K562 (cell line): ENCODE data around the gene SPATA21. TPM values are rescaled to one million over a fixed set of nuclear protein-coding genes. Genes with fewer than 3 reads are reported as not detected.

ENCODE experiments used
- ATAC-seq: fragments of 200-7000 bp; cut with Tn5 transposase; 3 replicates; pipeline ENCODE4 v1.9.1; 2020; ENCODE audit warnings: moderate library complexity
- BruUV-seq: library from RNA; stranded (reverse); fragments of 400-500 nt; replicated peaks from 2 replicates; lab custom pipeline; 2021; lab: Mats Ljungman, UMichigan
- CTCF ChIA-PET: fragments of 300-600 bp; formaldehyde crosslinking; extraction: SDS; loops from one replicate; lab custom pipeline; 2021; ENCODE audit warnings: low intra/inter-chr PET ratio; lab: Yijun Ruan, JAX
- POLR2A ChIA-PET: fragments of 300-600, 350-650 bp; sonication (Branson Sonifier 250); formaldehyde crosslinking; extraction: SDS; loops from one replicate; lab custom pipeline; 2021; ENCODE audit warnings: antibody characterized with exemption, inconsistent platforms; lab: Yijun Ruan, JAX
- DNase-seq, 4 experiments: peaks; one replicate each; pipeline versions ENCODE4 v3.0.0 to v3.0.0-alpha.2; 2011 to 2018; ENCODE audit warnings: low spot score in 3 of 4, mixed read lengths in 3 of 4; ENCODE audit errors: extremely low read depth in 1 of 4
- FAIRE-seq: peaks from 2 replicates; lab custom pipeline; 2011; peaks lifted over from hg19 to GRCh38; lab: Jason Lieb, UNC
- H2AFZ ChIP-seq: 2 replicates; pipeline ENCODE4 v1.6.0; 2011; ENCODE audit warnings: low read depth, low read length, control low read depth, inconsistent platforms
- H3K27ac ChIP-seq: fragments of 200-600 bp; 3 replicates; pipeline ENCODE4 v1.8.0; 2011; ENCODE audit warnings: low read depth, mild to moderate bottlenecking, control low read depth, inconsistent platforms, low read length, moderate library complexity, mixed read lengths; ENCODE audit errors: extremely low read depth
- H3K27me3 ChIP-seq, 2 experiments: fragments of 300-600 bp in 1 of 2; 2 replicates in 1 of 2; 3 replicates in 1 of 2; pipeline versions ENCODE4 v1.6.0 to v1.8.0; 2011; ENCODE audit warnings: inconsistent platforms in 2 of 2, low read length in 2 of 2, mild to moderate bottlenecking in 1 of 2, mixed read lengths in 1 of 2, moderate library complexity in 1 of 2; ENCODE audit not compliant: control insufficient read depth in 2 of 2, insufficient read depth in 2 of 2
- H3K36me3 ChIP-seq: fragments of 300-600 bp; 3 replicates; pipeline ENCODE4 v1.8.0; 2011; ENCODE audit warnings: mild to moderate bottlenecking, low read length, inconsistent platforms; ENCODE audit not compliant: control insufficient read depth, insufficient read depth
- H3K4me1 ChIP-seq, 2 experiments: fragments of 200-600 bp in 1 of 2; replicated peaks in 1 of 2; 2 replicates in 1 of 2; 3 replicates in 1 of 2; pipeline versions ENCODE4 v1.5.1 to v1.8.0; 2011; ENCODE audit warnings: inconsistent platforms in 2 of 2, low read length in 2 of 2, mild to moderate bottlenecking in 1 of 2, mixed read lengths in 1 of 2, moderate library complexity in 1 of 2; ENCODE audit not compliant: control insufficient read depth in 2 of 2, insufficient read depth in 2 of 2
- H3K4me2 ChIP-seq: 2 replicates; pipeline ENCODE4 v1.6.1; 2011; ENCODE audit warnings: low read length, control low read depth, inconsistent platforms, mixed read lengths; ENCODE audit not compliant: insufficient read depth
- H3K4me3 ChIP-seq: fragments of 200-600 bp; sonication (generic), shearing (Covaris generic); 2 replicates; pipeline ENCODE4 v1.5.1; 2016; ENCODE audit warnings: control low read depth, inconsistent platforms
- H3K79me2 ChIP-seq: fragments of 200-600 bp; 3 replicates; pipeline ENCODE4 v1.8.0; 2011; ENCODE audit warnings: low read length, inconsistent platforms; ENCODE audit not compliant: control insufficient read depth, insufficient read depth
- H3K9ac ChIP-seq, 2 experiments: 2 replicates each; pipeline versions ENCODE4 v1.6.0 to v1.6.1; 2011; ENCODE audit warnings: low read depth in 2 of 2, low read length in 2 of 2, control low read depth in 1 of 2, inconsistent platforms in 1 of 2, mild to moderate bottlenecking in 1 of 2, mixed read lengths in 1 of 2; ENCODE audit not compliant: insufficient read depth in 1 of 2
- H3K9me1 ChIP-seq: one replicate; pipeline ENCODE4 v1.6.0; 2011; ENCODE audit warnings: inconsistent platforms, mild to moderate bottlenecking, low read length, moderate library complexity; ENCODE audit not compliant: control insufficient read depth, insufficient read depth
- H3K9me3 ChIP-seq: replicated peaks from 2 replicates; pipeline ENCODE4 v1.5.1; 2011; ENCODE audit warnings: low read depth, low read length, inconsistent platforms; ENCODE audit not compliant: control insufficient read depth, insufficient read depth
- H4K20me1 ChIP-seq: replicated peaks from 2 replicates; pipeline ENCODE4 v1.6.1; 2011; ENCODE audit warnings: low read length, inconsistent platforms, mixed read lengths; ENCODE audit not compliant: control insufficient read depth, insufficient read depth
- DNMT1 ChIP-seq: fragments of 450-650 bp; IDR thresholded peaks from 2 replicates; pipeline ENCODE4 v1.6.1; 2016; ENCODE audit warnings: antibody characterized with exemption, mild to moderate bottlenecking
- ELF1 ChIP-seq: fragments of 200-800 bp; sonication (Bioruptor generic); IDR thresholded peaks from 2 replicates; pipeline ENCODE4 v1.6.1; 2016; ENCODE audit warnings: missing genetic modification characterization, missing compliant biosample characterization
- FOXK2 ChIP-seq, 2 experiments: fragments of 450-650 bp; IDR thresholded peaks in 1 of 2; conservative IDR thresholded peaks in 1 of 2; 2 replicates each; pipeline ENCODE4 v1.6.1; 2016; ENCODE audit warnings: low read depth in 2 of 2, mild to moderate bottlenecking in 1 of 2
- HDAC1 ChIP-seq, 2 experiments: fragments of 450-650 bp; IDR thresholded peaks; 2 replicates each; pipeline ENCODE4 v1.6.1; 2016 to 2017; ENCODE audit warnings: inconsistent platforms in 1 of 2, mild to moderate bottlenecking in 1 of 2, moderate library complexity in 1 of 2
- NR1H2 ChIP-seq: sonication (generic); formaldehyde crosslinking; IDR thresholded peaks from 2 replicates; pipeline ENCODE4 v1.4.0; 2020; ENCODE audit warnings: mild to moderate bottlenecking, missing genetic modification reagents
- SRF ChIP-seq, 2 experiments: fragments of 250-450, 450-650 bp in 1 of 2; sonication (Bioruptor Pico) in 1 of 2; sonication (generic) in 1 of 2; formaldehyde crosslinking; IDR thresholded peaks; 2 replicates each; pipeline versions ENCODE4 v1.5.0 to v1.5.1; 2020 to 2022; ENCODE audit warnings: mild to moderate bottlenecking in 1 of 2, missing genetic modification reagents in 1 of 2
- STAT5A ChIP-seq: IDR thresholded peaks from 2 replicates; pipeline ENCODE4 v1.6.1; 2012; ENCODE audit warnings: low read length, inconsistent platforms, borderline replicate concordance
- TBP ChIP-seq: optimal IDR thresholded peaks from 2 replicates; pipeline ENCODE3; 2011; ENCODE audit warnings: low read depth, low read length, improper control_type of control experiment
- TCF3 ChIP-seq: sonication (generic); formaldehyde crosslinking; IDR thresholded peaks from 2 replicates; pipeline ENCODE4 v1.4.0; 2020; ENCODE audit warnings: mild to moderate bottlenecking, missing genetic modification reagents
- WGBS: fragments of 100-300 bp; shearing (Covaris generic); methylation state at CpG from one replicate; pipeline ENCODE4 v1.1.6; 2016; ENCODE audit warnings: low coverage, mixed read lengths; ENCODE audit not compliant: insufficient coverage; ENCODE audit errors: missing lambda C conversion rate; 5-methylcytosine and 5-hydroxymethylcytosine counted together
- in situ Hi-C: fragments of 300-500 bp; cut with MboI; formaldehyde crosslinking; loops from 4 replicates; pipeline ENCODE4 v1.15.0; 2018; ENCODE audit warnings: inconsistent platforms, mixed read lengths
- intact Hi-C: fragments of 100-400 bp; cut with micrococcal nuclease; formaldehyde crosslinking; loops from 2 replicates; pipeline ENCODE4 v1.14.2; 2022
- polyA plus RNA-seq, 8 experiments: library from polyadenylated mRNA; depleted of rRNA in 4 of 8; stranded (reverse) in 5 of 8; unstranded in 3 of 8; fragments of >200 nt; fragmentation: Nextera tagmentation in 2 of 8; fragmentation: Illumina TruSeq in 1 of 8; extraction: Ambion mirVana in 2 of 8; extraction: Trizol in 1 of 8; gene quantifications; 2 replicates each; pipeline versions ENCODE4 v1.2.1 to v1.2.3, GENCODE V29; 2011 to 2014; ENCODE audit warnings: inconsistent platforms in 1 of 8, missing spikeins in 1 of 8
- total RNA-seq, 7 experiments: library from RNA; depleted of rRNA in 6 of 7; stranded (reverse); fragments of >200 nt in 6 of 7; fragmentation: Illumina TruSeq in 2 of 7; extraction: Trizol in 2 of 7; gene quantifications; 2 replicates each; pipeline versions ENCODE4 v1.2.1 to v1.2.3, GENCODE V29; 2011 to 2021; ENCODE audit warnings: low replicate concordance in 1 of 7
- TF ChIP-seq, protein P1 (sequence below): fragments of 200-800 bp; sonication (Bioruptor generic); IDR thresholded peaks from 2 replicates; pipeline ENCODE4 v1.6.1; 2017; ENCODE audit warnings: missing genetic modification characterization, missing compliant biosample characterization
- TF ChIP-seq, protein P2 (sequence below): fragments of 450-650 bp; IDR thresholded peaks from 2 replicates; pipeline ENCODE4 v1.6.1; 2018; ENCODE audit not compliant: partially characterized antibody

The SPATA21 gene
- total and polyA plus RNA-seq, 9 of the 15 experiments (the other 6 are each of a cell fraction or from before 2014, with no cell fraction given): 0.10 to 0.36 (median 0.13) TPM; not detected in 3

DNA sequence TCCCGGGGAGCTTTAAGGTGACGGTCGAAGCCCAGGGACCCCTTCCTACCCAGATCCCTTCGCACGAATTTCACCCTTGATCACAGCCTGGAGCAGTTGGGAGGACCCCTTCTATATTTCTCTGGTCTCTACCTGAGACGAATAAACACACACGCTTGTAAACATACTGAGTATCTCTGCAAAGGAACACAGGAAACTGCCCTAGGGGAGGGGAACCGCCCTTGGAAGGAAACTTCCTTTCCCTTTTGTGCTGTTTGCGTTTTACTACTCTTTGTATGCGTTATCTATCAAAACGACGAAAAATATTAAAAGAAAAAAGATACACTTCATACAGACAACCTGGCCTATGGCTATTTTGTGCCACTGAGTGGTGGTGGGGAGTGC lies 4.0 kb upstream of the SPATA21 start:
- FAIRE-seq (no peak), ATAC-seq (peak; percentile 22), DNase-seq (peak in 1 of 4 experiments; percentile 46)
- Histone ChIP-seq H3K9ac (peak overlapping the region; percentile 92 to 98), H4K20me1 (no peaks in the 10 kb centered on the region; the same call in 1 of the 2 replicates), H3K27ac (peak overlapping the region; percentile 77), H3K4me3 (peak overlapping the region; percentile 95), H3K4me1 (peaks cover 37 to 45% of the 10 kb centered on the region in 2 experiments), H3K36me3 (peaks cover 43% of the 10 kb centered on the region), H3K27me3 (no peaks in the 10 kb centered on the region), H3K79me2 (peaks cover 51% of the 10 kb centered on the region), H3K9me3 (no peaks in the 10 kb centered on the region), H3K9me1 (peaks cover 3% of the 10 kb centered on the region), H3K4me2 (peak overlapping the region; percentile 89), H2AFZ (peak overlapping the region; percentile 99)
- WGBS: under 1% methylated on average over 12 of the region's 12 CpGs
- ChIA-PET POLR2A (interaction anchor here (0.6 to 3.0 kb wide), 7 partner anchors 9 to 880 kb away, joined by 3 to 15 read pairs (median 5); no protein-coding TSS in a partner anchor), CTCF (interaction anchor here (0.8 kb wide), 1 partner anchor 362 kb away, joined by 3 read pairs; no protein-coding TSS in a partner anchor)
- TF ChIP-seq ELF1 (0 out of 2 replicates have a peak, but pooled peaks have one; percentile 31), STAT5A (no peak), SRF (CRISPR knock-in tag; IDR thresholded peaks at IDR 0.05) (0 out of 4 replicates have a peak, but pooled peaks of 1 of the 2 experiments have one; percentile 1), HDAC1 (IDR thresholded peaks at IDR 0.05) (no peak), FOXK2 (conservative IDR thresholded peaks at IDR 0.05 in 1 of 2, IDR thresholded peaks at IDR 0.05 in 1 of 2; ENCODE audit: low read depth in 2 of 2) (no peak), TCF3 (CRISPR knock-in tag) (0 out of 2 replicates have a peak, but pooled peaks have one; percentile 4), NR1H2 (0 out of 2 replicates have a peak, but pooled peaks have one; percentile 73), DNMT1 (no peak), TBP (no peak)
- TF ChIP-seq, protein P1, sequence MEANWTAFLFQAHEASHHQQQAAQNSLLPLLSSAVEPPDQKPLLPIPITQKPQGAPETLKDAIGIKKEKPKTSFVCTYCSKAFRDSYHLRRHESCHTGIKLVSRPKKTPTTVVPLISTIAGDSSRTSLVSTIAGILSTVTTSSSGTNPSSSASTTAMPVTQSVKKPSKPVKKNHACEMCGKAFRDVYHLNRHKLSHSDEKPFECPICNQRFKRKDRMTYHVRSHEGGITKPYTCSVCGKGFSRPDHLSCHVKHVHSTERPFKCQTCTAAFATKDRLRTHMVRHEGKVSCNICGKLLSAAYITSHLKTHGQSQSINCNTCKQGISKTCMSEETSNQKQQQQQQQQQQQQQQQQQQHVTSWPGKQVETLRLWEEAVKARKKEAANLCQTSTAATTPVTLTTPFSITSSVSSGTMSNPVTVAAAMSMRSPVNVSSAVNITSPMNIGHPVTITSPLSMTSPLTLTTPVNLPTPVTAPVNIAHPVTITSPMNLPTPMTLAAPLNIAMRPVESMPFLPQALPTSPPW: peak; percentile 19; the same call in 1 of the 2 replicates
- TF ChIP-seq, protein P2, sequence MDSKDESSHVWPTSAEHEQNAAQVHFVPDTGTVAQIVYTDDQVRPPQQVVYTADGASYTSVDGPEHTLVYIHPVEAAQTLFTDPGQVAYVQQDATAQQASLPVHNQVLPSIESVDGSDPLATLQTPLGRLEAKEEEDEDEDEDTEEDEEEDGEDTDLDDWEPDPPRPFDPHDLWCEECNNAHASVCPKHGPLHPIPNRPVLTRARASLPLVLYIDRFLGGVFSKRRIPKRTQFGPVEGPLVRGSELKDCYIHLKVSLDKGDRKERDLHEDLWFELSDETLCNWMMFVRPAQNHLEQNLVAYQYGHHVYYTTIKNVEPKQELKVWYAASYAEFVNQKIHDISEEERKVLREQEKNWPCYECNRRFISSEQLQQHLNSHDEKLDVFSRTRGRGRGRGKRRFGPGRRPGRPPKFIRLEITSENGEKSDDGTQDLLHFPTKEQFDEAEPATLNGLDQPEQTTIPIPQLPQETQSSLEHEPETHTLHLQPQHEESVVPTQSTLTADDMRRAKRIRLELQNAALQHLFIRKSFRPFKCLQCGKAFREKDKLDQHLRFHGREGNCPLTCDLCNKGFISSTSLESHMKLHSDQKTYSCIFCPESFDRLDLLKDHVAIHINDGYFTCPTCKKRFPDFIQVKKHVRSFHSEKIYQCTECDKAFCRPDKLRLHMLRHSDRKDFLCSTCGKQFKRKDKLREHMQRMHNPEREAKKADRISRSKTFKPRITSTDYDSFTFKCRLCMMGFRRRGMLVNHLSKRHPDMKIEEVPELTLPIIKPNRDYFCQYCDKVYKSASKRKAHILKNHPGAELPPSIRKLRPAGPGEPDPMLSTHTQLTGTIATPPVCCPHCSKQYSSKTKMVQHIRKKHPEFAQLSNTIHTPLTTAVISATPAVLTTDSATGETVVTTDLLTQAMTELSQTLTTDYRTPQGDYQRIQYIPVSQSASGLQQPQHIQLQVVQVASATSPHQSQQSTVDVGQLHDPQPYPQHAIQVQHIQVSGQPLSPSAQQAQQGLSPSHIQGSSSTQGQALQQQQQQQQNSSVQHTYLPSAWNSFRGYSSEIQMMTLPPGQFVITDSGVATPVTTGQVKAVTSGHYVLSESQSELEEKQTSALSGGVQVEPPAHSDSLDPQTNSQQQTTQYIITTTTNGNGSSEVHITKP: peak; percentile 16
- in situ Hi-C loops (loop anchor here (25.0 kb wide), 1 partner anchor 421 kb away; no protein-coding TSS in a partner anchor), intact Hi-C loops (loop anchor here (2.0 to 5.0 kb wide), 3 partner anchors 56 to 511 kb away; partner anchors contain the start of gene NBPF1)
- BruUV-seq: no TSS peak
